Fibroblast of skin of left biceps (primary cell): Measurements from ENCODE around the gene CHCHD1.
A peak's percentile ranks its signal among the peaks of the same experiment; 100 is the strongest.
"Not testable (repeated sequence)": the region's sequence is repeated elsewhere in the genome, so short reads cannot be mapped to it uniquely, and the experiment has no call there.

Experiments
- DNase-seq, 2 experiments: peaks; one replicate each; pipeline ENCODE4 v3.0.0-alpha.2; 2013; ENCODE audit warnings: low read depth in 2 of 2

Gene CHCHD1

GRCh38 chr10:73781879-73782748 is at the start of gene CHCHD1:
Gene CHCHD1 (plus strand): TSS chr10:73782048. CDS start chr10:73782076, 28 bp downstream.
- DNase-seq, result peak; percentile 54 to 56

GRCh38 chr10:73732426-73732825 is 49.4 kb upstream of the CHCHD1 start:
- DNase-seq, result no peak

- DNase-seq, result no peak
Measured at GRCh38 chr10:73732931-73733623, 48.8 kb upstream of the CHCHD1 start.

- no peak for DNase-seq
Measured at GRCh38 chr10:73734028-73734720, 47.7 kb upstream of the CHCHD1 start.

- no peak for DNase-seq
Measured at GRCh38 chr10:73734796-73735305, 47.0 kb upstream of the CHCHD1 start.

- DNase-seq, result not testable (repeated sequence)
Measured at GRCh38 chr10:73740501-73741254, 41.2 kb upstream of the CHCHD1 start.

- no peak for DNase-seq
Measured at GRCh38 chr10:73742454-73742734, 39.5 kb upstream of the CHCHD1 start.

GRCh38 chr10:73743327-73743904 is 38.4 kb upstream of the CHCHD1 start:
- DNase-seq, result no peak

GRCh38 chr10:73743905-73744663 is 37.8 kb upstream of the CHCHD1 start, which contains the start of gene SEC24C:
Gene SEC24C (plus strand): TSS chr10:73744372. CDS start chr10:73746833, 2,461 bp downstream.
- peak; percentile 86 to 92 for DNase-seq

- no peak for DNase-seq
Measured at GRCh38 chr10:73744664-73744975, 37.2 kb upstream of the CHCHD1 start.

- DNase-seq, result no peak
Measured at GRCh38 chr10:73746721-73747120, 35.1 kb upstream of the CHCHD1 start.

- DNase-seq, result no peak
Measured at GRCh38 chr10:73750819-73751218, 31.0 kb upstream of the CHCHD1 start.

- DNase-seq, result no peak
Measured at GRCh38 chr10:73756183-73756582, 25.7 kb upstream of the CHCHD1 start.

GRCh38 chr10:73758704-73759511 is 22.9 kb upstream of the CHCHD1 start:
- no peak for DNase-seq

- no peak for DNase-seq
Measured at GRCh38 chr10:73759512-73760115, 22.2 kb upstream of the CHCHD1 start.

- no peak for DNase-seq
Measured at GRCh38 chr10:73761781-73762180, 20.1 kb upstream of the CHCHD1 start.

- no peak for DNase-seq
Measured at GRCh38 chr10:73762915-73763314, 18.9 kb upstream of the CHCHD1 start.

- no peak for DNase-seq
Measured at GRCh38 chr10:73763343-73763742, 18.5 kb upstream of the CHCHD1 start.

- DNase-seq, result no peak
Measured at GRCh38 chr10:73765066-73765465, 16.8 kb upstream of the CHCHD1 start.
